ENCODE results near the gene OSBPL5. TPM values are rescaled to one million over a fixed set of nuclear protein-coding genes. Genes with fewer than 3 reads are reported as not detected.

Gene OSBPL5
- total RNA-seq, 1 donor from 2014 or later = 15.3 TPM

DNA sequence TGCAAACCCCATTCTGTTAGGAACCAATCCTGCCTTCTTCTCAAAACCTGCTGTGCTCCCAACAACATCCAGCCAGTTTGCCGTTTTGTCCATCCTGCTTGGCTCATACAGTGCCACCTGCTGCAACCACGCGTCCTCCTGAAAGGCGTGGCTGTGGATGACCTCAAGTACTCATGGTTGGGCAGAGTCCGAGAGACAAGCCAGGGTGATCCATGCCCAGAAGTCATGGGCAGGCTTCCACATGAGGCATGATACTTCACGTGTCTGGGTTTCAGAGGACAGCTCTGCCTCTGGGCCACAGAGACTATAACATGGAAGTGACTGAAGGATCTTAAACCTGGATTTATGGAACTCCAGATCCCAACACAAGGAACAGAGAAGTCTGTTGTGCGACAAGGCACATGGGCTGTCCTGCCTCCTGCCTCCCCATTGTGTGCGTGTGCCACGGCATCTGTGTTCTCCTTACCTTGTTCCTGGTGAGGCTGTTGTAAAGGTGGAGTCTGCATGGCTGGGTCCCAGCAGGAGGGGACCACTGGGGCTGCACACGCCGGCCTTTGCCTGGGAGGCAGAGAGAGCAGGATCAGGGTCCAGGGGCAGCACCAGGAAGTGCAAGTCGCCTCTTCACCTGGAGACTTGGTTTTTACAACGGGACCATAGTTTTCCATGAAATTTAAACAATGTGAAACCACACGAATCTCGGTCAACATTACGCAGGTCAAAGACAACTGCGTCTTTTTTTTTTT is 123.2 kb downstream of the OSBPL5 start:
- DNase-seq = peak; percentile 79
- intact Hi-C loops (cut with DNase I) = no loop called here
- ATAC-seq (ENCODE audit: poor library complexity) = peak; percentile 77

DNA sequence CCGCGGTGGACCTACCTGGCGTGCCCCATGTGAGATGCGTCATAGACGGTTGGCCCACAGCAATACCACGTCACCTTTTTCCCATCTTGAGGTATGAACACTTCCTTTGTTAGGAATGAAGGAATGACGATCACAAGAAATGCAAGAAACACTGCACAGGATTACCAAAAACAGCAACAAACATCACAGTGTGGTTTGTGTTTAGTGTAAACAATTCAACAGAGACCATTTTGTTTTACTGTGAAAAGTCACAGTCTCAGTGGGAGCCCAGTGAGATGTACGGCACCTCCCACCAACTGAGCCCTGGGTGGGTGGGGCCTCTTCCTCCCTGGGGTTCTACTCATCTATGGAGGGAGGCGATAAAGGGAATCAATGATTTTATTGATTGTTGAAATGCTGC is 124.2 kb downstream of the OSBPL5 start:
- DNase-seq = no peak
- ATAC-seq (ENCODE audit: poor library complexity) = no peak
- intact Hi-C loops (cut with DNase I) = no loop called here

DNA sequence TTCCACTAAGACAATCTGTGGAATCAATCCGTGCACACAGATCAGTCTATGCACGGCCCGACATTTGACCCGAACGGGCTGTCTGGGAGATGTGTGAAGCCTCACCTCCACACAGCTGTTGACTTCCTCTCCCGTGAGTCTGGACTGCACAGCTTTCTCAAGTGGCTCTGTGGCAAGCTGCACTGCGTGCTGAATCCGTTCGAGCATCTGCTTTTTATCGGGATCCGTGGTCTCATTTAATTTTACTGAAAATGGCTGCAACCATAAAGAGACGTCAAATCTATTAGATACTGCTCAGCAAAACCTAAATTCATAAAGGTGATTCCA is 127.2 kb downstream of the OSBPL5 start:
- intact Hi-C loops (cut with DNase I) = loop anchor here (1.0 to 5.0 kb wide), 2 partner anchors 53 to 179 kb away; partner anchors contain the start of gene MRGPRG
- ATAC-seq (ENCODE audit: poor library complexity) = no peak
- no peak for DNase-seq

Other genes with a start within 250 kb of the OSBPL5 start
- gene PHLDA2, start 235.9 kb downstream of the OSBPL5 start, total RNA-seq = 1.1 TPM
- gene NAP1L4, start 173.0 kb downstream of the OSBPL5 start, total RNA-seq = 154 TPM
- 12.8 TPM for gene CARS1, start 107.9 kb downstream of the OSBPL5 start, total RNA-seq
- not detected for gene MRGPRG, start 53.5 kb upstream of the OSBPL5 start, total RNA-seq
- 0.16 TPM for gene MRGPRE, start 67.1 kb upstream of the OSBPL5 start, total RNA-seq
- gene ZNF195, start 213.8 kb upstream of the OSBPL5 start, total RNA-seq = 8.7 TPM

Data from Right ventricle myocardium superior (tissue), 1 donor.